GM23338 (cell line): ENCODE measurements around the gene AGAP1. TPM values are rescaled to one million over a fixed set of nuclear protein-coding genes. Genes with fewer than 3 reads are reported as not detected.

Experiments
- ATAC-seq: fragments of 200-7000 bp; cut with Tn5 transposase; 3 replicates; pipeline ENCODE4 v1.9.1; 2020
- DNase-seq: peaks from one replicate; pipeline ENCODE4 v3.0.0-alpha.2; 2015; ENCODE audit warnings: low spot score
- H2AFZ ChIP-seq: fragments of 200-600 bp; sonication (generic); 2 replicates; pipeline ENCODE4 v1.8.0; 2016; ENCODE audit warnings: antibody characterized with exemption, mild to moderate bottlenecking, moderate library complexity
- H3F3A ChIP-seq: fragments of 200-600 bp; sonication (generic); replicated peaks from 2 replicates; pipeline ENCODE4 v1.8.0; 2017; ENCODE audit warnings: antibody characterized with exemption, mixed run types, low read depth
- H3K27ac ChIP-seq: fragments of 200-600 bp; sonication (generic); 2 replicates; pipeline ENCODE4 v1.6.1; 2016; ENCODE audit warnings: low read depth
- H3K27me3 ChIP-seq: fragments of 200-600 bp; sonication (generic); 2 replicates; pipeline ENCODE4 v1.8.0; 2016; ENCODE audit warnings: mild to moderate bottlenecking, mixed run types, moderate library complexity; ENCODE audit not compliant: insufficient read depth
- H3K36me3 ChIP-seq: fragments of 200-600 bp; sonication (generic); 2 replicates; pipeline ENCODE4 v1.8.0; 2016; ENCODE audit warnings: mild to moderate bottlenecking; ENCODE audit not compliant: insufficient read depth
- H3K4me1 ChIP-seq: fragments of 200-600 bp; sonication (generic); 2 replicates; pipeline ENCODE4 v1.8.0; 2016; ENCODE audit warnings: mild to moderate bottlenecking, moderate library complexity; ENCODE audit not compliant: insufficient read depth
- H3K4me2 ChIP-seq: fragments of 200-600 bp; sonication (generic); 2 replicates; pipeline ENCODE4 v1.7.1; 2017; ENCODE audit warnings: mixed run types
- H3K4me3 ChIP-seq: fragments of 200-600 bp; sonication (generic); 2 replicates; pipeline ENCODE4 v1.6.1; 2016; ENCODE audit warnings: mixed run types
- H3K79me2 ChIP-seq: fragments of 200-600 bp; sonication (generic); replicated peaks from 2 replicates; pipeline ENCODE4 v1.8.0; 2017; ENCODE audit warnings: mild to moderate bottlenecking; ENCODE audit not compliant: insufficient read depth
- H3K9me2 ChIP-seq: fragments of 200-600 bp; sonication (generic); 2 replicates; pipeline ENCODE4 v1.8.0; 2017; ENCODE audit not compliant: insufficient read depth
- H4K20me1 ChIP-seq: fragments of 200-600 bp; sonication (generic); replicated peaks from 2 replicates; pipeline ENCODE4 v1.8.0; 2017; ENCODE audit warnings: mild to moderate bottlenecking; ENCODE audit not compliant: insufficient read depth
- H3K27ac Mint-ChIP-seq: 2 replicates; pipeline ENCODE4 v1.8.0; 2020; ENCODE audit warnings: inconsistent platforms, mild to moderate bottlenecking, moderate library complexity, mixed read lengths
- H3K27me3 Mint-ChIP-seq: 3 replicates; pipeline ENCODE4 v1.8.0; 2022; ENCODE audit warnings: low read depth, mild to moderate bottlenecking, moderate library complexity, mixed read lengths, inconsistent platforms; ENCODE audit not compliant: insufficient read depth, poor library complexity
- H3K36me3 Mint-ChIP-seq: 3 replicates; pipeline ENCODE4 v1.8.0; 2021; ENCODE audit warnings: low read depth, mild to moderate bottlenecking, inconsistent platforms, moderate library complexity, mixed read lengths
- H3K4me1 Mint-ChIP-seq: 3 replicates; pipeline ENCODE4 v1.8.0; 2020; ENCODE audit warnings: mild to moderate bottlenecking, inconsistent platforms, mixed read lengths
- H3K4me3 Mint-ChIP-seq: 3 replicates; pipeline ENCODE4 v1.8.0; 2021; ENCODE audit warnings: moderate library complexity, mild to moderate bottlenecking, inconsistent platforms, mixed read lengths
- H3K9me3 Mint-ChIP-seq: 3 replicates; pipeline ENCODE4 v1.8.0; 2020; ENCODE audit warnings: moderate library complexity, mild to moderate bottlenecking, inconsistent platforms, mixed read lengths
- CREB1 ChIP-seq: fragments of 250-450 bp; sonication (Bioruptor Pico); IDR thresholded peaks from 2 replicates; pipeline ENCODE4 v1.5.0; 2020; ENCODE audit warnings: low read depth, mild to moderate bottlenecking, moderate library complexity
- CTCF ChIP-seq, 2 experiments: fragments of 200-600 bp in 1 of 2; sonication (generic) in 1 of 2; conservative IDR thresholded peaks; 2 replicates each; pipeline versions ENCODE4 v1.5.1 to v1.6.1; 2016 to 2017; ENCODE audit warnings: antibody characterized with exemption in 2 of 2, low read depth in 2 of 2, mild to moderate bottlenecking in 2 of 2, moderate library complexity in 1 of 2
- ETS1 ChIP-seq: IDR thresholded peaks from 2 replicates; pipeline ENCODE4 v1.6.1; 2016; ENCODE audit warnings: antibody characterized with exemption
- EZH2 ChIP-seq: fragments of 200-600 bp; sonication (generic); IDR thresholded peaks from one replicate; pipeline ENCODE4 v1.8.0; 2017; ENCODE audit warnings: antibody characterized with exemption, mild to moderate bottlenecking, low read depth; ENCODE audit not compliant: unreplicated experiment
- EZH2phosphoT487 ChIP-seq: fragments of 200-600 bp; sonication (generic); IDR thresholded peaks from one replicate; pipeline ENCODE4 v1.8.1; 2018; ENCODE audit warnings: antibody characterized with exemption; ENCODE audit not compliant: unreplicated experiment
- JUNB ChIP-seq: IDR thresholded peaks from one replicate; pipeline ENCODE4 v1.6.1; 2016; ENCODE audit warnings: antibody characterized with exemption; ENCODE audit not compliant: unreplicated experiment
- NANOG ChIP-seq: IDR thresholded peaks from 2 replicates; pipeline ENCODE4 v1.6.1; 2016; ENCODE audit warnings: antibody characterized with exemption, borderline replicate concordance
- POLR2AphosphoS5 ChIP-seq: IDR thresholded peaks from 2 replicates; pipeline ENCODE4 v1.6.1; 2016; ENCODE audit warnings: antibody characterized with exemption, low read depth
- REST ChIP-seq: IDR thresholded peaks from one replicate; pipeline ENCODE4 v1.6.1; 2018; ENCODE audit warnings: antibody characterized with exemption; ENCODE audit not compliant: unreplicated experiment
- STAT1 ChIP-seq: IDR thresholded peaks from one replicate; pipeline ENCODE4 v1.6.1; 2016; ENCODE audit warnings: antibody characterized with exemption; ENCODE audit not compliant: unreplicated experiment
- ZNF114 ChIP-seq: fragments of 250-450 bp; sonication (Bioruptor Pico); IDR thresholded peaks from 2 replicates; pipeline ENCODE4 v1.5.0; 2020; ENCODE audit warnings: mild to moderate bottlenecking, moderate library complexity
- ZNF331 ChIP-seq: fragments of 250-450 bp; sonication (Bioruptor Pico); IDR thresholded peaks from 2 replicates; pipeline ENCODE4 v1.5.0; 2020; ENCODE audit warnings: low read depth, mild to moderate bottlenecking, moderate library complexity
- ZNF462 ChIP-seq: fragments of 250-450 bp; sonication (Bioruptor Pico); IDR thresholded peaks from 2 replicates; pipeline ENCODE4 v1.5.0; 2020; ENCODE audit warnings: mild to moderate bottlenecking, moderate library complexity
- polyA plus RNA-seq: library from polyadenylated mRNA; unstranded; fragments of >200 nt; fragmentation: Nextera tagmentation; extraction: Ambion mirVana; gene quantifications from 2 replicates; pipeline ENCODE4 v1.2.1, GENCODE V29; 2016
- total RNA-seq: library from RNA; depleted of rRNA; stranded (reverse); fragments of >200 nt; shearing (Covaris generic); gene quantifications from 2 replicates; pipeline ENCODE4 v1.2.3, GENCODE V29; 2014

Gene AGAP1
- total and polyA plus RNA-seq, 2 experiments from 2014 or later, result 13.3 to 27.9 TPM

GRCh38 chr2:235999011-235999410 is 505.2 kb downstream of the AGAP1 start:
- Histone ChIP-seq H3K79me2 (no peaks in the 10 kb centered on the region), H2AFZ (no peak overlapping the region), H3K4me1 (peaks cover 10% of the 10 kb centered on the region; the same call in 1 of the 2 replicates), H3K27ac (no peak overlapping the region), H3K4me3 (no peak overlapping the region), H3K36me3 (no peaks in the 10 kb centered on the region), H3K27me3 (no peaks in the 10 kb centered on the region), H3F3A (no peaks in the 10 kb centered on the region), H4K20me1 (peaks cover 10% of the 10 kb centered on the region; the same call in 1 of the 2 replicates), H3K9me2 (peaks cover 15% of the 10 kb centered on the region), H3K4me2 (no peak overlapping the region)
- ATAC-seq (no peak), DNase-seq (no peak)
- Mint-ChIP-seq H3K4me3 (no peak overlapping the region), H3K27ac (no peak overlapping the region), H3K9me3 (no peaks in the 10 kb centered on the region), H3K4me1 (peaks cover 10% of the 10 kb centered on the region), H3K27me3 (peaks cover 4% of the 10 kb centered on the region), H3K36me3 (peaks cover 3% of the 10 kb centered on the region; the same call in 2 of the 3 replicates)
- TF ChIP-seq ZNF462, result no peak
- TF ChIP-seq ZNF114 (CRISPR knock-in tag), result no peak
- no peak for TF ChIP-seq JUNB
- TF ChIP-seq NANOG, result no peak
- no peak for TF ChIP-seq CREB1 (CRISPR knock-in tag)
- TF ChIP-seq CTCF (conservative IDR thresholded peaks at IDR 0.05; ENCODE audit: low read depth in 2 of 2), result no peak
- TF ChIP-seq REST, result no peak
- no peak for TF ChIP-seq ETS1
- TF ChIP-seq STAT1, result no peak
- no peak for TF ChIP-seq ZNF331 (CRISPR knock-in tag)
- TF ChIP-seq EZH2, result no peak
- TF ChIP-seq POLR2AphosphoS5, result no peak
- no peak for TF ChIP-seq EZH2phosphoT487
